Jurkat, Clone E6-1 (cell line): ENCODE measurements around the gene UBE2I.
A peak's percentile ranks its signal among the peaks of the same experiment; 100 is the strongest.

ENCODE experiments used
- DNase-seq: peaks from one replicate; pipeline ENCODE4 v3.0.0-alpha.2; 2011; ENCODE audit warnings: low read depth, low spot score
- H3K4me3 ChIP-seq: 2 replicates; pipeline ENCODE4 v1.5.1; 2011; ENCODE audit warnings: mild to moderate bottlenecking, low read length, control low read depth, moderate library complexity

UBE2I gene

DNA sequence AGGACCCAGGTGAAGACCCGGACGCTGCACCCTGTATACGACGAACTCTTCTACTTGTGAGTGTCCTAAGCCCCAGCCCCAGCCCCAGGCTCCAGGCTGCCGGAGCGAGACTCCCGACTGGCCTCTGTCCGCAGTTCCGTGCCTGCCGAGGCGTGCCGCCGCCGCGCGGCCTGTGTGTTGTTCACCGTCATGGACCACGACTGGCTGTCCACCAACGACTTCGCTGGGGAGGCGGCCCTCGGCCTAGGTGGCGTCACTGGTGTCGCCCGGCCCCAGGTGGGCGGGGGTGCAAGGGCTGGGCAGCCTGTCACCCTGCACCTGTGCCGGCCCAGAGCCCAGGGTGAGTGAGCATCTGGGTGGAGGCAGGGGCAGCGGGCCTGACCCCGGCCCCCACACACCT is 38.5 kb downstream of the UBE2I start:
- DNase-seq = no peak
- no peak overlapping the region for H3K4me3 ChIP-seq

DNA sequence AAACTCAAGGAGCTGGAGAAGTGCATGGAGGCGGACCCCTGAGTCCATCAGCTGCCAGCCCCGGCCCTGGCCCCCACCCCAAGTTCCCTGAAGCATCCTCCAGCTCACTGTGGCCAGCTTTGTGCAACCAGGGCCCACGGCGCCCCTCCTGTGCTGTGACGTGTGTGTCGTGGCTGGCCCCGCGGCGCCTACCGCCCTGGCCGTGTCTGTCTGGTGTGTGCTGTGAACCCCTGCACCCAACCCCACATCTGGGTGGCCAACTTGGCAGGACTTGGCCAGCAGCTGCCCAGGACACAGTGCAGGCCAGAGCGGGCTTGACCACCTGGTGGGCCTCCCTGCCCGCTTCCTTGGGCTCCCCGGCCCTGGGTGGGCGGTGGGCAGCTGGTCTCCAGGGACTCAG is 39.0 kb downstream of the UBE2I start:
- no peak for DNase-seq
- no peak overlapping the region for H3K4me3 ChIP-seq

DNA sequence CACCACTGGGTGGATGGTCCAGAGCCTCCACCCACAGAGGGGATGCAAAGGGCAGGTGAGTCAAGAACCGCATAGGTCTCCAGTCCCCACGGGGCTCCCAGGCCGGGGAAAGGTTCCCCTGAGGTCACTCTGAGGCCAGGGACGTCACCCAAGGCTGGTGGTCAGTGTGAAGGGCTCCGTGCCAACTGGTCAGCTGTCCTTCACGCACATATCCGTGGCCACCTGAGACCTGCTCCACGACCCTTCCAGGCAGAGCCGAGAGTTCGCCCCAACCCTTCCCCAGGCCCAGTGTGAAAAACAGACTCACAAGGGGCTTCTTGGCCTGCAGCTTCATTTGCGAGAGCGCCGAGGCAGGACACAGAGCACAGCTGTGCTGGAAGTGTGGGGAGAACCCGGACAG is 39.5 kb downstream of the UBE2I start:
- no peak overlapping the region for H3K4me3 ChIP-seq
- DNase-seq = no peak

DNA sequence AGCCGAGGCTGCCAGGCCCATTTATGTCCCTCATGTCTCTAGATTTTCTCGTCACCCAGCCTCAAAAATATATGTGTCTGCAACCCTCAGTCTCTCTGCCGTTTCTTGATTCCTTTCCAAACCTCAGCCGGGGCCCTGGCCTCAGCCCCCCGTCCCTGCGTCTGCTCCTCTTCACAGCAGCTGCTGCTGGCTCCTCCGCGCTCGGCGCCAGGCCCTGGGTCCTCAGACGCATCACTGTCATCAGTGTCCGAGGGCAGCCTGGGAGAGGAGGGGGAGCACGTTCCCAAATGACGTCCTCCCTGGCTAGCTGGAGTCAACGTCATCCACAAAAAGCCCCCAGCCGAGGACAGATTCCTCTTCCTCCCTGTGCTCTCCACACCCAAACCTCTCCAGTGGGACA is 39.9 kb downstream of the UBE2I start:
- H3K4me3 ChIP-seq = no peak overlapping the region
- no peak for DNase-seq

DNA sequence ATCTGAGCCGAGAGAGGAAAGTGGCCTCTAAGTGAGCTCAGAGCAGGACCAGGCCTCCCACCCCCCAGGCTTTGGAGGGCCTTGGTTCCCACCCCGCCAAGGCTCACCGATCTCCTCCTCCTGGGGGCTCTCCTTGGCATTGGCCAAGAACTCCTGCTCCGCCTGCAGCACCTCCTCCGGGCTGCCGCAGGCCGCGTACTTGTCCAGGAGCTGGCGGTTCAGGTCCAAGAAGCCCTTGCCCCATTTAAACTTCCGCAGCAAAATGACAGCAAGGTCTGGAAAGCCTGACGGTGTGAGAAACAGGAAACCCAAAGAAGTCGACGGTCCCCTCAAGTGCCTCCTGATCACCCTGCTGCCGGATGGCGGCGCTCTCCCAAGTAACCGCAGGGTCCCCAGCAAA is 40.5 kb downstream of the UBE2I start:
- DNase-seq = no peak

DNA sequence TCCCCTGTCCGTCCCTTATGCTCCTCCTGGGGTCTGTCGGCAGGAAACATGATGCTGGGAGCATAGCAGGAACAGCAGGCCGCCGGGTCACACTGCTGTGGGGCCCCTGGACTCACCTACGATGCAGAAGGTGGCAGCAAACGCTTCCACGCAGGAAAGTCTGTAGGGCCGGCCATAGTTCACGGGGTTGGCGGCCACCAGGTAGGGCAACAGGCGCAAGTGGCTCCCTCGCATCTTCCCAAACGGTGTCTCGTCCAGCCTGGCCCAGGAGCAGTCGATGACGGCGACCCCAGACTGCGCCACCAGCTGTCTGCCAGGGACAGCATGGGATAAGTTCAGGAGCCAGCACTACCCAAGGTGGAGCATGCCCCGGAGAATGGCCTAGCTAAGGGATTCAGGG is 41.3 kb downstream of the UBE2I start:
- no peak for DNase-seq
- H3K4me3 ChIP-seq = peak overlapping the region; percentile 84

More for the DNA sequence above, 40.5 kb downstream of the UBE2I start:
- H3K4me3 ChIP-seq = no peak overlapping the region

DNA sequence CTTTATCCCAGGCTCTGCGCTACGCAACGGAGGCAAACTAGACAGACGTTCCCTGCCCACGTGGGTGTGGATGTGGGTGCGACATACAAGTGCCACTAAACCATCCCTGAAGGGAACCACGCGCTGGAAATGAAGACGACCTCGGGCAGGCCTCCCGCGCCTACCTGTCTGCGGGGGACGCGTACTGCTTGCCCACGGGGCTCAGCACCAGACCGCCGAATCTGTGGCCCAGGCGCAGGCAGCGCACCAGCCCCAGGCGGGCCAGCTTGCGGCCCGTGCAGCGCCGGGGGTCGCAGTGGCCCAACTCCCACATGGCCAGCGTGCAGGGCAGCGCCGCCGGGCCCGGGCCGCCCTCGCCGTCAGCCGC is 41.8 kb downstream of the UBE2I start:
- peak overlapping the region; percentile 84 for H3K4me3 ChIP-seq
- no peak for DNase-seq

DNA sequence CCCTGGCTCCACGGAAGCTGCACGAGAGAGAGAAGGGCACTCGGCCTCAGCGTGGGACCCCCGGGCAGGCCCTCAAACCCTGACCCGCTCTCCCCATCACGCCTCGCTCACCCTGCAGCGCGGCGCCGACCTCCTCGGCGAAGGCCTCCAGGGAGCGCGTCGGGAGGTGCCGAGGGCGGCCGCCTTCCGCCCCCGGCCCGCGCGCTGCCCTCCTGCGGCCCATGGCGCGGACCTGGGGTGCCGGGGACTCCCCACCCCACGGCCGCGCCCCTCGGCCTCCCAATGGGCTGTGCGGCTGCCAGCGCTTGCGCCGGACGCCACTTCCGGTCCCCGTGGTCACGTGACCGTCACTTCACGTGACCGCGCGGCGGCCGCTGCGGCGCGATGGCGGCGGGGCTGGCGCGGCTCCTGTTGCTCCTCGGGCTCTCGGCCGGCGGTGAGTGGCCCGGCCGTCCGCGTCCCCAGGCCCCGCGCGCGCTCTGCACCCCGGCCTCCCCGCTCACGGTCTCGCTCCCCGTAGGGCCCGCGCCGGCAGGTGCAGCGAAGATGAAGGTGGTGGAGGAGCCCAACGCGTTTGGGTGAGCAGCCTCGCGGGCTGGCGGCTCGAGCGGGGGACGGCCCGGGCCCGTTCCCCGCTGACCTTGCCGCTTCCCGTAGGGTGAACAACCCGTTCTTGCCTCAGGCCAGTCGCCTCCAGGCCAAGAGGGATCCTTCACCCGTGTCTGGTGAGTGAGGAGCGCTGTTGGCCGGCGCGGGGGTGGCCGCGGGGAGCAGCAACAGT is 42.3 kb downstream of the UBE2I start, which contains the start of the genes GNPTG and TSR3:
Gene GNPTG (plus strand): TSS at position 350 of the 781 bp plus-strand sequence. CDS start 35 bp downstream, at position 385.
Gene TSR3 (minus strand): TSS at position 297 of the 781 bp plus-strand sequence. CDS start 74 bp downstream, at position 223.
- DNase-seq = peak; percentile 80
- H3K4me3 ChIP-seq = peak within 1 kb of the TSS; percentile 84

DNA sequence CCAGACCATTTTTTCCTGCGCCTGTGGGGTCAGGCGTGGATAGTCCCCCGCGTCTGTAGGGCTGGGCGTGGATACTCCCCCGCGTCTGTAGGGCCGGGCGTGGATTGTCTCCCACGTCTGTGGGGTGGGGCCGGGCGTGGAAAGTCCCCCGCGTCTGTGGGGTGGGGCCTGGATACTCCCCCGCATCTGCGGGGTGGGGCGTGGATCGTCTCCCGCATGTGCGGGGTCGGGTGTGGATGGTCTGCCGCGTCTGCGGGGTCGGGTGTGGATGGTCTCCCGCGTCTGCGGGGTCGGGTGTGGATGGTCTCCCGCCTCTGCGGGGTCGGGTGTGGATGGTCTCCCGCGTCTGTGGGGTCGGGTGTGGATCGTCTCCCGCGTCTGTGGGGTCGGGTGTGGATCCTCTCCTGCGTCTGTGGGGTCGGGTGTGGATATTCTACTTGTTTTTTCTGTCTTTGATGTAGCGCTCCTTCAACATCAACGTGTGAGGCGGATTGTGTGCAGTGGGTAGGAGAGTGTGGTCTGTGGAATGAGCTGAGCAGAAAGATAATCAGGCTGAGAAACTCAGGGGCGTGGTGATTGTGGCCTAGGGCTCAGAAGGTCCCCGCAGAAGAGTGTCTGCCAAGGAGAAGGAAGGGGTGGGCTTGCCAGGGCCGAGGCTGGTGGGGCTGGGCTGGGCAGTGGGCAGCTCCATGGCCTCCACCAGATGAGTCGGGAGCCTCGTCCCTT is 45.5 kb downstream of the UBE2I start:
- no peak for DNase-seq
- no peak overlapping the region for H3K4me3 ChIP-seq

DNA sequence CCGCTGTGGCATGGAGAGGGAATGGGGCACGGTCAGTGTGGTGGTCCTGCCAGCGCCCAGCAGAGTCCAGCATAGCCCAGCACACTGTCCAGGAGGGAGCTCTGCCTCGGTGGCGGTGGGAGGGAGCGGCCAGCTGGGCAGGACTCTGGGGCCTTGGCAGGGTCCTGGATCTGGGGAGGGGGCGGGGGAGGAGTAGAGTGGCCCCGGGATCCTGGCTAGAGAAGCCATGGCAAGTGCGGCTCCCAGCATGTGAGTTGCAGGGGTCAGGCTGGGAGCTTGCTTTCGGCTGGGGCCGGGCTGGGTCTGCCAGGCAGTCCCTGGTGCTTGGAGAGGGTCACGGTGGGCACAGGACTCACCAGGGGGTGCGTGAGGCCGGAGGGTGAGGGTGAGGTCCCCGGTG is 46.2 kb downstream of the UBE2I start:
- H3K4me3 ChIP-seq = no peak overlapping the region
- DNase-seq = no peak

DNA sequence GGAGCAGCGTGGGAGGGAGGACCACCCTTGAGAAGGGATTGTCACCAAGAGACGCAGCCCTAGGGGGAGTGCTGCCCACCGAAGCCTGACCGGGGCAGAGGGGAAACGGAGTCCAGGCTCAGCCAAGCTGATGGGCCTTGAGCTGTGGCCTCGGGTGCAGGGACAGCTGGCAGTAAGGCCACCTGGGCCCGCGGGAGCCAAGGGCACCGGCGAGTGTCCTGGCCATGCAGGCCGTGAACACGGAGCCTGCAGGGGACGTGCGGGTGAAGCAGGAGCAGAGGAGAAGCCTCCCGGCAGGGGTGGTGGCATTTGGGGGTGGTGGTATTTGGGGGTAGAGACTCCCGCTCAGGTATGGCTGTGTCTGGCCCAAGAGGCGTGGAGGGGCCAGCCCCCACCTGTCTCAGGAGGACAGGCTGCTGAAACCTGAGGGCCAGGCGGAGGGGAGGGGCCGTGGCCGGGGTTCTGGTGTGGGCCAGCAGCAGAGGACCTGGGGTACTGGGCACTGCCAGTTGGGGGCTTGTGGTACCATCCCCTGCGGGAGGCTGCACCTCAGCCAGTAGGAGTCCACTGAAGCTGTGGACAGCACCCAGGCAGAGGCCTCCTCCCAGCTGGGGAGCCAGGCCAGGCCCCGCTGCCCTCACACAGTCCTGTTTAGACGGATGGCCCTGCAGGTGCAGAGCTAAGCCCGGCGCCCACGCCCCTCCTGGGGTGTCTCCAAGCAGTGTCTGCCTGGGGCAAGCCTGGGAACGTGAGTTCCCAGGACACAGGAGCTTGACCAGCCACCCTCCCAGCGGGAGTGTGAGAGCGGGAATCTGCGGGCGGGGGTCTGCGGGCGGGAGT is 46.8 kb downstream of the UBE2I start:
- DNase-seq = no peak

DNA sequence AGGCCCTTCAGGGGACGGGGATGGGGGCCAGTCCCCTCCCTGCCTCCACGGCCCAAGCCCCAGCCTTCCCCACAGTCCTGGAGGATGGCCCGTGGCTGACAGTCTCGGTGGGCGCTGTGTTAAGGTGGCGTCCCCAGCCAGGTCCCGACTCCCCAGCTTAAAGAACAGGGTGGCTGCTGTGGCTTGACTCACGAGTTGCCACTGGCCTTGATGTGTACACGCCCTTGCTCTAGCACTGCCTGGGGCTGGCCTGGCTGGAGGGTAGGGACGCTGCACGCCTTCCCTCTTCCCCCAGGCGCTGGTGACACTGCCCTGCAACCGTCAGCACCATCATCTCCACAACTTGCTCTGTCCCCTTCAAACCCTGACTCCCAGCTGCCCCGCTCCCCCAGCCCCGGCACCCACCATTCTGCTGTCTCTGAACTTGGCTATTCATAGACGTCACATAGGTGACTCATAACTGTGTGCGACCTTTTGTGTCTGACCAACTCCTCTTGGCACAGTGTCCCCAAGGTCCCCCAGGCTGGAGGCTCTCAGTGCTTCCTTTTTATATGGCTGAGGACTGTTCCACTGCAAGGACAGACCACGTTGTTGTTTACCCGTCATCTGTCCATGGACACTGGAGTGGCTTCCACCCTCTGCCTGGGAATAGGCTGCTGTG is 48.6 kb downstream of the UBE2I start:
- DNase-seq = no peak
- H3K4me3 ChIP-seq = no peak overlapping the region

More for the DNA sequence above, 46.8 kb downstream of the UBE2I start:
- no peak overlapping the region for H3K4me3 ChIP-seq

DNA sequence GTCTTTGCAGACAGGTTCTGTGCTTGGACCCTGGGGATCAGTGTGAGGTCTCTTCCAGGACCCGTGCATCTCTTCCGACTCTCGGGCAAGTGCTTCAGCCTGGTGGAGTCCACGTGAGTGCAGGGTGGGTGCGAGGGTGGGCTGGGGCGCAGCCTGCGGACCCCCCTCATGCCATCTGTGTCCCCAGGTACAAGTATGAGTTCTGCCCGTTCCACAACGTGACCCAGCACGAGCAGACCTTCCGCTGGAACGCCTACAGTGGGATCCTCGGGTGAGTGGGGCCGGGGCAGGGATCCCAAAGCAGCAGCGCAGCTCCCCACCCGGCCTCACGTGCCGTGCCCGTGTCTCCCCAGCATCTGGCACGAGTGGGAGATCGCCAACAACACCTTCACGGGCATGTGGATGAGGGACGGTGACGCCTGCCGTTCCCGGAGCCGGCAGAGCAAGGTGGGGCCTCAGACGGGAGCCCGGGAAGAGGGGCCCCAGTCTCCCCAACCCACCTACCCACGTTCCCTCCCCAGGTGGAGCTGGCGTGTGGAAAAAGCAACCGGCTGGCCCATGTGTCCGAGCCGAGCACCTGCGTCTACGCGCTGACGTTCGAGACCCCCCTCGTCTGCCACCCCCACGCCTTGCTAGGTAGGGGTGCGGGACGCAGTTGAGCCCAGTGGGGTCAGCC is 52.4 kb downstream of the UBE2I start:
- no peak for DNase-seq
- H3K4me3 ChIP-seq = no peak overlapping the region

DNA sequence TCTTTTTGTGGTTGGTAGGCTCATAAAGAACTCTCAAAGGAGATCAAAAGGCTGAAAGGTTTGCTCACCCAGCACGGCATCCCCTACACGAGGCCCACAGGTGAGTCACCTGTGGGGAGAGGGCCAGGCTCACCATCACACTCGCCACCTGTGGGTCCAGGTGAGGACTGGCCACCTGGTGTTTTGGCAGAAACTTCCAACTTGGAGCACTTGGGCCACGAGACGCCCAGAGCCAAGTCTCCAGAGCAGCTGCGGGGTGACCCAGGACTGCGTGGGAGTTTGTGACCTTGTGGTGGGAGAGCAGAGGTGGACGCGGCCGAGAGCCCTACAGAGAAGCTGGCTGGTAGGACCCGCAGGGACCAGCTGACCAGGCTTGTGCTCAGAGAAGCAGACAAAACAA is 53.4 kb downstream of the UBE2I start:
- no peak overlapping the region for H3K4me3 ChIP-seq

DNA sequence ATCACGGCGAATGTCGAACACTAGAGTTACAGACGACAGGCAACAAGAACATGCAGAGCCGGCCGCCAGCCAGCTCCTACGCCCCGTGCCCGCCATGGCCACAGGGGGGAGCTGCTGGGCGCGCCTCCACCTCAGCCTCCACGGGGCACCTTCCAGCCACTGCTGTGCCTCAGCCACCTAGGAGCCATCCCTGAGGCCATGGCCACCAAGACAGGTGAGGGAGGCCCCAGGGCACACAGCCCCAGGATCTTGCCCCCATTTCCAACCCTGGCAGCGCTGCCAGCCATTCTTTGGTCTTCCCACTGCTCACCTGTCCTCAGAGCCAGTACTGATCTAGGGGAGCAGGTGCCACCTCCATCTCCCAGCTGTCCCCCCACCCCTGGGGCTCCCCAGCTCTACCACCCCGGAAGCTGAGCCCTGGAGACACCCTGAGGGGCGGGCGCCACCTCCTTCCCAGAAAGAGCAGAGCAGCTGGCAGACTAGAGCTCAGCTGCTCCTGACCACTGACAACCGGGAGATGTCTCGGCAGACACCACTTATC is 54.1 kb downstream of the UBE2I start:
- peak; percentile 22 for DNase-seq
- H3K4me3 ChIP-seq = no peak overlapping the region

More for the DNA sequence above, 53.4 kb downstream of the UBE2I start:
- no peak for DNase-seq

DNA sequence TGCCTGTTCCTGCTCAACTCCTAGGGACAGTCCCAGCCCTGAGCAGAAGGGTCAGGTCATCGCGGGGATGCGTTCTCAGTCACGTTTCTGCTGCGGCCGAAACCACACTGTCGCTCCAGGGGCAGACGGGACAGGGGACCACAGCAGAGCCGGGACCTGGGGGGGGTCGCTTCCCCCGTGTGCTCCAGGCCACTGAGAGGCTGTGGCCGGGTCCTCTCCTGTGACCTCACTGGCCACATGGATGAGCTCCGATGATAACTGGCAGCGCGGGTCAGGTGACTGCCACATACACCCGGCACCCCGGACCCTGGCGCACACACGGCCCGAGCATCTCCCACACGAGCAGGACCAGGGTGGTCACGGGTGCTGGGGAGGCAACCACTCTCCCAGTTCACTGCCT is 55.1 kb downstream of the UBE2I start:
- no peak overlapping the region for H3K4me3 ChIP-seq
- DNase-seq = no peak

DNA sequence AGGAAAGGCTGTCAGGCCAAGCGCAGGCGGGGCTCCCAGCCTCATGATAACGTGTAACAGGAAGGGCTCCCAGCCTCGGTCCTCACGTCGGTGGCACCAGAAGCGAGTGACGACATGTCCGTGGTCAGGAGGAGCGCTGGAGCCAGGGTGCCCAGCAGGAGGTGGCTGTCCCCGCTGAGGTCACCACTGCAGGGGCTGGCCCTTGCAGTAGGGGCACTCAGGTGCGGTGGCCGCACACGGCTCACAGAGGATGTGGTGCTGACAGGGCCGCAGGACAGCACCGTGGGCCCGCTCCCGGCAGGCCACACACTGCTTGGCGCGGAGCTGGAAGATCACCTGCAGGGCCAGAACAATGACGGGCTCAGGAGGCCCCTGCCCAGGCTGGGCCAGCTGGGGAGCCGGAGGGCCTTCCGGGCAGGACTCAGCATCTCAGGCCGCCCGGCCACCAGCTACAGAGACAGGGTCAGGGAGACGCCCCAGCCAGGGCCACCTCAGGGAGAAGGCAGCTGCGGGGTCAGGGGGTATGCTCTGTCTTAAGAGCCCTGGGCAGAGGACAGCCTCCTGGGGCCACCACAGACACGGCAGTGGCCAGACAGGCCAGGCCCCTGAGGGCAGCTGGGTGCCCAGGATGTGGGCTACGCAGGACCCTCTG is 56.8 kb downstream of the UBE2I start:
- no peak overlapping the region for H3K4me3 ChIP-seq
- DNase-seq = no peak
